ENCODE results near the gene KLHL6.
"Not testable (repeated sequence)": the region's sequence is repeated elsewhere in the genome, so short reads cannot be mapped to it uniquely, and the experiment has no call there.

The KLHL6 gene

GRCh38 chr3:183455089-183455488 is 100.4 kb downstream of the KLHL6 start:
- ATAC-seq (replicated peaks; ENCODE audit: extremely low read depth, poor library complexity, severe bottlenecking) (no peak), DNase-seq (ENCODE audit: low spot score in 2 of 2) (no peak)
- Mint-ChIP-seq H3K4me3 (no peak overlapping the region), H3K9me3 (no peaks in the 10 kb centered on the region), H3K27ac (ENCODE audit: low read depth) (no peak overlapping the region), H3K27me3 (no peaks in the 10 kb centered on the region), H3K4me1 (no peaks in the 10 kb centered on the region), H3K36me3 (ENCODE audit: insufficient read depth) (peaks cover 7% of the 10 kb centered on the region)

GRCh38 chr3:183454064-183454463 is 101.4 kb downstream of the KLHL6 start:
- Mint-ChIP-seq H3K27me3 (no peaks in the 10 kb centered on the region), H3K4me3 (no peak overlapping the region), H3K9me3 (no peaks in the 10 kb centered on the region), H3K27ac (ENCODE audit: low read depth) (no peak overlapping the region), H3K36me3 (ENCODE audit: insufficient read depth) (peaks cover 7% of the 10 kb centered on the region), H3K4me1 (no peaks in the 10 kb centered on the region)
- ATAC-seq (replicated peaks; ENCODE audit: extremely low read depth, poor library complexity, severe bottlenecking) = no peak
- no peak for DNase-seq (ENCODE audit: low spot score in 2 of 2)

- H3K4me1 Mint-ChIP-seq = peaks cover 21% of the 10 kb centered on the region
- H3K36me3 Mint-ChIP-seq (ENCODE audit: insufficient read depth) = peaks cover 10% of the 10 kb centered on the region
- H3K9me3 Mint-ChIP-seq = no peaks in the 10 kb centered on the region
- ATAC-seq (replicated peaks; ENCODE audit: extremely low read depth, poor library complexity, severe bottlenecking) (no peak), DNase-seq (ENCODE audit: low spot score in 2 of 2) (no peak)
- H3K4me3 Mint-ChIP-seq = no peak overlapping the region
- H3K27ac Mint-ChIP-seq (ENCODE audit: low read depth) = no peak overlapping the region
- no peaks in the 10 kb centered on the region for H3K27me3 Mint-ChIP-seq
These were observed 105.7 kb downstream of the KLHL6 start for GRCh38 chr3:183449791-183450190.

- no peak for DNase-seq (ENCODE audit: low spot score in 2 of 2)
- peaks cover 10% of the 10 kb centered on the region for H3K36me3 Mint-ChIP-seq (ENCODE audit: insufficient read depth)
- H3K27me3 Mint-ChIP-seq = no peaks in the 10 kb centered on the region
- no peaks in the 10 kb centered on the region for H3K9me3 Mint-ChIP-seq
- H3K4me3 Mint-ChIP-seq = no peak overlapping the region
- H3K27ac Mint-ChIP-seq (ENCODE audit: low read depth) = no peak overlapping the region
- peaks cover 21% of the 10 kb centered on the region for H3K4me1 Mint-ChIP-seq
- ATAC-seq (replicated peaks; ENCODE audit: extremely low read depth, poor library complexity, severe bottlenecking) = no peak
These were observed 106.1 kb downstream of the KLHL6 start for GRCh38 chr3:183449391-183449790.

- Mint-ChIP-seq H3K4me3 (peak overlapping the region; percentile 83), H3K4me1 (peaks cover 21% of the 10 kb centered on the region), H3K27ac (ENCODE audit: low read depth) (peak overlapping the region; percentile 77), H3K36me3 (ENCODE audit: insufficient read depth) (peaks cover 10% of the 10 kb centered on the region), H3K27me3 (no peaks in the 10 kb centered on the region), H3K9me3 (peaks cover 3% of the 10 kb centered on the region)
- ATAC-seq (replicated peaks; ENCODE audit: extremely low read depth, poor library complexity, severe bottlenecking) (no peak), DNase-seq (ENCODE audit: low spot score in 2 of 2) (no peak)
These were observed 107.0 kb downstream of the KLHL6 start for GRCh38 chr3:183448369-183449128.

- Mint-ChIP-seq H3K27ac (ENCODE audit: low read depth) (peak overlapping the region; percentile 77), H3K9me3 (peaks cover 9% of the 10 kb centered on the region), H3K27me3 (no peaks in the 10 kb centered on the region), H3K4me3 (peak overlapping the region; percentile 83), H3K36me3 (ENCODE audit: insufficient read depth) (peaks cover 10% of the 10 kb centered on the region), H3K4me1 (peaks cover 21% of the 10 kb centered on the region)
- ATAC-seq (replicated peaks; ENCODE audit: extremely low read depth, poor library complexity, severe bottlenecking) (peak; percentile 87), DNase-seq (ENCODE audit: low spot score in 2 of 2) (peak; percentile 45 to 52)
These were observed 108.1 kb downstream of the KLHL6 start for GRCh38 chr3:183447206-183448001.

- Mint-ChIP-seq H3K36me3 (ENCODE audit: insufficient read depth) (peaks cover 6% of the 10 kb centered on the region), H3K27me3 (no peaks in the 10 kb centered on the region), H3K27ac (ENCODE audit: low read depth) (peak overlapping the region; percentile 77), H3K9me3 (peaks cover 9% of the 10 kb centered on the region), H3K4me1 (peaks cover 21% of the 10 kb centered on the region), H3K4me3 (peak overlapping the region; percentile 83)
- ATAC-seq (replicated peaks; ENCODE audit: extremely low read depth, poor library complexity, severe bottlenecking) = no peak
- DNase-seq (ENCODE audit: low spot score in 2 of 2) = no peak
These were observed 108.7 kb downstream of the KLHL6 start for GRCh38 chr3:183446838-183447205.

GRCh38 chr3:183444748-183445147 is 110.8 kb downstream of the KLHL6 start:
- peaks cover 9% of the 10 kb centered on the region for H3K9me3 Mint-ChIP-seq

GRCh38 chr3:183443395-183444385 is 111.8 kb downstream of the KLHL6 start:
- no peak overlapping the region for H3K4me3 Mint-ChIP-seq
- no peaks in the 10 kb centered on the region for H3K27me3 Mint-ChIP-seq
- H3K4me1 Mint-ChIP-seq = peaks cover 18% of the 10 kb centered on the region
- H3K9me3 Mint-ChIP-seq = peaks cover 9% of the 10 kb centered on the region
- DNase-seq (ENCODE audit: low spot score in 2 of 2) = no peak
- peaks cover 6% of the 10 kb centered on the region for H3K36me3 Mint-ChIP-seq (ENCODE audit: insufficient read depth)
- no peak for ATAC-seq (replicated peaks; ENCODE audit: extremely low read depth, poor library complexity, severe bottlenecking)
- H3K27ac Mint-ChIP-seq (ENCODE audit: low read depth) = no peak overlapping the region

More at GRCh38 chr3:183444748-183445147, 110.8 kb downstream of the KLHL6 start:
- no peak overlapping the region for H3K27ac Mint-ChIP-seq (ENCODE audit: low read depth)
- H3K27me3 Mint-ChIP-seq = no peaks in the 10 kb centered on the region
- H3K4me3 Mint-ChIP-seq = no peak overlapping the region
- H3K4me1 Mint-ChIP-seq = peaks cover 21% of the 10 kb centered on the region
- DNase-seq (ENCODE audit: low spot score in 2 of 2) (no peak), ATAC-seq (replicated peaks; ENCODE audit: extremely low read depth, poor library complexity, severe bottlenecking) (no peak)
- peaks cover 6% of the 10 kb centered on the region for H3K36me3 Mint-ChIP-seq (ENCODE audit: insufficient read depth)

- Mint-ChIP-seq H3K27ac (ENCODE audit: low read depth) (no peak overlapping the region), H3K4me3 (no peak overlapping the region), H3K36me3 (ENCODE audit: insufficient read depth) (peaks cover 4% of the 10 kb centered on the region), H3K4me1 (peaks cover 11% of the 10 kb centered on the region), H3K9me3 (peaks cover 9% of the 10 kb centered on the region), H3K27me3 (no peaks in the 10 kb centered on the region)
- ATAC-seq (replicated peaks; ENCODE audit: extremely low read depth, poor library complexity, severe bottlenecking) = no peak
- no peak for DNase-seq (ENCODE audit: low spot score in 2 of 2)
These were observed 112.5 kb downstream of the KLHL6 start for GRCh38 chr3:183442994-183443393.

GRCh38 chr3:183440521-183440920 is 115.0 kb downstream of the KLHL6 start:
- H3K4me3 Mint-ChIP-seq; H3K27ac Mint-ChIP-seq (ENCODE audit: low read depth); DNase-seq (ENCODE audit: low spot score in 2 of 2); H3K27me3 Mint-ChIP-seq; H3K36me3 Mint-ChIP-seq (ENCODE audit: insufficient read depth); H3K4me1 Mint-ChIP-seq; ATAC-seq (replicated peaks; ENCODE audit: extremely low read depth, poor library complexity, severe bottlenecking); H3K9me3 Mint-ChIP-seq: not testable (repeated sequence)

GRCh38 chr3:183439515-183439914 is 116.0 kb downstream of the KLHL6 start:
- peaks cover 9% of the 10 kb centered on the region for H3K9me3 Mint-ChIP-seq
- no peak overlapping the region for H3K27ac Mint-ChIP-seq (ENCODE audit: low read depth)
- no peak for ATAC-seq (replicated peaks; ENCODE audit: extremely low read depth, poor library complexity, severe bottlenecking)
- no peaks in the 10 kb centered on the region for H3K4me1 Mint-ChIP-seq
- no peak for DNase-seq (ENCODE audit: low spot score in 2 of 2)
- H3K27me3 Mint-ChIP-seq = no peaks in the 10 kb centered on the region
- H3K36me3 Mint-ChIP-seq (ENCODE audit: insufficient read depth) = no peaks in the 10 kb centered on the region
- no peak overlapping the region for H3K4me3 Mint-ChIP-seq
